Measurements from ENCODE around the gene LRTM2. TPM values are rescaled to one million over a fixed set of nuclear protein-coding genes. Genes with fewer than 3 reads are reported as not detected.

The LRTM2 gene
- total RNA-seq, 1 experiment from 2014 or later = not detected

GRCh38 chr12:1848745-1849144, 28.4 kb downstream of the LRTM2 start:
- no peak overlapping the region for H2AFZ ChIP-seq
- CTCF ChIA-PET = no interaction called here
- H3K79me2 ChIP-seq (ENCODE audit: low read depth) = no peaks in the 10 kb centered on the region
- H3K27ac ChIP-seq = no peak overlapping the region
- no peaks in the 10 kb centered on the region for H3F3A ChIP-seq (ENCODE audit: insufficient read depth, low read depth)
- DNase-seq = no peak
- peaks cover 96% of the 10 kb centered on the region for H3K27me3 ChIP-seq (ENCODE audit: insufficient read depth, low read depth)
- no peaks in the 10 kb centered on the region for H4K20me1 ChIP-seq (ENCODE audit: insufficient read depth)
- no peaks in the 10 kb centered on the region for H3K36me3 ChIP-seq (ENCODE audit: low read depth)
- H3K9me3 ChIP-seq (ENCODE audit: insufficient read depth, low read depth) = no peaks in the 10 kb centered on the region
- intact Hi-C loops (cut with micrococcal nuclease; ENCODE audit: unreplicated experiment) = no loop called here
- no peaks in the 10 kb centered on the region for H3K9me2 ChIP-seq (ENCODE audit: insufficient read depth)
- no peak overlapping the region for H3K4me3 ChIP-seq
- no peak for TF ChIP-seq EZH2 (IDR thresholded peaks at IDR 0.05; ENCODE audit: low read depth)
- TF ChIP-seq CTCF (conservative IDR thresholded peaks at IDR 0.05) = no peak
- H3K4me1 ChIP-seq (replicated peaks; ENCODE audit: insufficient read depth) = no peaks in the 10 kb centered on the region
- POLR2A ChIA-PET (ENCODE audit: unreplicated experiment) = no interaction called here
- no TSS peak for BruUV-seq (replicated peaks)
- no peak overlapping the region for H3K4me2 ChIP-seq

GRCh38 chr12:1851151-1851701, 30.9 kb downstream of the LRTM2 start:
- Histone ChIP-seq H3F3A (ENCODE audit: insufficient read depth, low read depth) (no peaks in the 10 kb centered on the region), H3K9me3 (ENCODE audit: insufficient read depth, low read depth) (no peaks in the 10 kb centered on the region), H3K4me3 (no peak overlapping the region), H3K9me2 (ENCODE audit: insufficient read depth) (no peaks in the 10 kb centered on the region), H3K79me2 (ENCODE audit: low read depth) (no peaks in the 10 kb centered on the region), H3K27ac (no peak overlapping the region), H3K4me1 (replicated peaks; ENCODE audit: insufficient read depth) (no peaks in the 10 kb centered on the region), H4K20me1 (ENCODE audit: insufficient read depth) (no peaks in the 10 kb centered on the region), H3K27me3 (ENCODE audit: insufficient read depth, low read depth) (peaks cover 96% of the 10 kb centered on the region), H2AFZ (no peak overlapping the region), H3K36me3 (ENCODE audit: low read depth) (no peaks in the 10 kb centered on the region), H3K4me2 (no peak overlapping the region)
- ChIA-PET POLR2A (ENCODE audit: unreplicated experiment) (no interaction called here), CTCF (no interaction called here)
- BruUV-seq (replicated peaks) = no TSS peak
- intact Hi-C loops (cut with micrococcal nuclease; ENCODE audit: unreplicated experiment) = no loop called here
- peak in 1 of 2 experiments; percentile 54 for DNase-seq
- TF ChIP-seq CTCF (conservative IDR thresholded peaks at IDR 0.05) (no peak), EZH2 (IDR thresholded peaks at IDR 0.05; ENCODE audit: low read depth) (no peak)

- no peak overlapping the region for H2AFZ ChIP-seq
- H3K9me3 ChIP-seq (ENCODE audit: insufficient read depth, low read depth) = no peaks in the 10 kb centered on the region
- no peaks in the 10 kb centered on the region for H3K4me1 ChIP-seq (replicated peaks; ENCODE audit: insufficient read depth)
- H4K20me1 ChIP-seq (ENCODE audit: insufficient read depth) = no peaks in the 10 kb centered on the region
- intact Hi-C loops (cut with micrococcal nuclease; ENCODE audit: unreplicated experiment) = no loop called here
- no peaks in the 10 kb centered on the region for H3F3A ChIP-seq (ENCODE audit: insufficient read depth, low read depth)
- no peaks in the 10 kb centered on the region for H3K9me2 ChIP-seq (ENCODE audit: insufficient read depth)
- no peak overlapping the region for H3K27ac ChIP-seq
- H3K79me2 ChIP-seq (ENCODE audit: low read depth) = no peaks in the 10 kb centered on the region
- POLR2A ChIA-PET (ENCODE audit: unreplicated experiment) = interaction anchor here (0.5 kb wide), 1 partner anchor 153 kb away, joined by 7 read pairs; the partner anchor contains the start of gene DCP1B
- H3K4me2 ChIP-seq = no peak overlapping the region
- H3K27me3 ChIP-seq (ENCODE audit: insufficient read depth, low read depth) = peaks cover 96% of the 10 kb centered on the region
- CTCF ChIA-PET = no interaction called here
- TF ChIP-seq CTCF (conservative IDR thresholded peaks at IDR 0.05) (no peak), EZH2 (IDR thresholded peaks at IDR 0.05; ENCODE audit: low read depth) (no peak)
- no peaks in the 10 kb centered on the region for H3K36me3 ChIP-seq (ENCODE audit: low read depth)
- no peak for DNase-seq
- H3K4me3 ChIP-seq = no peak overlapping the region
- no TSS peak for BruUV-seq (replicated peaks)
These were observed 31.7 kb downstream of the LRTM2 start for GRCh38 chr12:1852076-1852475.

Data from PC-9 (cell line).